Nephron (organoid): ENCODE measurements around the gene BDKRB1.

Experiments
- H3K27ac Mint-ChIP-seq, 3 experiments: 2 replicates each; pipeline ENCODE4 v1.8.0; 2020; ENCODE audit warnings: mixed read lengths in 3 of 3, mild to moderate bottlenecking in 2 of 3, moderate library complexity in 1 of 3
- H3K27me3 Mint-ChIP-seq: 2 replicates; pipeline ENCODE4 v1.8.0; 2021; ENCODE audit warnings: low read depth, mild to moderate bottlenecking, moderate library complexity, mixed read lengths
- H3K36me3 Mint-ChIP-seq: 2 replicates; pipeline ENCODE4 v1.8.0; 2020; ENCODE audit warnings: low read depth, mixed read lengths
- H3K4me1 Mint-ChIP-seq: 2 replicates; pipeline ENCODE4 v1.8.0; 2020; ENCODE audit warnings: mixed read lengths
- H3K4me3 Mint-ChIP-seq, 3 experiments: 2 replicates each; pipeline ENCODE4 v1.8.0; 2020; ENCODE audit warnings: mild to moderate bottlenecking in 3 of 3, mixed read lengths in 3 of 3, moderate library complexity in 2 of 3
- H3K9me3 Mint-ChIP-seq: 2 replicates; pipeline ENCODE4 v1.8.0; 2020; ENCODE audit warnings: mixed read lengths
- TF ChIP-seq, protein P1 (sequence below), 3 experiments: fragments of 200-600 bp; sonication (generic); IDR thresholded peaks; one replicate each; pipeline ENCODE4 v1.5.0; 2021; ENCODE audit warnings: antibody characterized with exemption in 3 of 3; ENCODE audit not compliant: unreplicated experiment in 3 of 3

BDKRB1 gene

GRCh38 chr14:96271421-96271762 is 15.4 kb downstream of the BDKRB1 start:
- Mint-ChIP-seq H3K4me3 (no peak overlapping the region), H3K36me3 (no peaks in the 10 kb centered on the region), H3K27ac (no peak overlapping the region), H3K4me1 (peaks cover 55% of the 10 kb centered on the region), H3K9me3 (peaks cover 12% of the 10 kb centered on the region), H3K27me3 (peaks cover 33% of the 10 kb centered on the region)
- TF ChIP-seq, protein P1, sequence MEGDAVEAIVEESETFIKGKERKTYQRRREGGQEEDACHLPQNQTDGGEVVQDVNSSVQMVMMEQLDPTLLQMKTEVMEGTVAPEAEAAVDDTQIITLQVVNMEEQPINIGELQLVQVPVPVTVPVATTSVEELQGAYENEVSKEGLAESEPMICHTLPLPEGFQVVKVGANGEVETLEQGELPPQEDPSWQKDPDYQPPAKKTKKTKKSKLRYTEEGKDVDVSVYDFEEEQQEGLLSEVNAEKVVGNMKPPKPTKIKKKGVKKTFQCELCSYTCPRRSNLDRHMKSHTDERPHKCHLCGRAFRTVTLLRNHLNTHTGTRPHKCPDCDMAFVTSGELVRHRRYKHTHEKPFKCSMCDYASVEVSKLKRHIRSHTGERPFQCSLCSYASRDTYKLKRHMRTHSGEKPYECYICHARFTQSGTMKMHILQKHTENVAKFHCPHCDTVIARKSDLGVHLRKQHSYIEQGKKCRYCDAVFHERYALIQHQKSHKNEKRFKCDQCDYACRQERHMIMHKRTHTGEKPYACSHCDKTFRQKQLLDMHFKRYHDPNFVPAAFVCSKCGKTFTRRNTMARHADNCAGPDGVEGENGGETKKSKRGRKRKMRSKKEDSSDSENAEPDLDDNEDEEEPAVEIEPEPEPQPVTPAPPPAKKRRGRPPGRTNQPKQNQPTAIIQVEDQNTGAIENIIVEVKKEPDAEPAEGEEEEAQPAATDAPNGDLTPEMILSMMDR (IDR thresholded peaks at IDR 0.05; ENCODE audit: unreplicated experiment in 3 of 3), result no peak

DNA sequence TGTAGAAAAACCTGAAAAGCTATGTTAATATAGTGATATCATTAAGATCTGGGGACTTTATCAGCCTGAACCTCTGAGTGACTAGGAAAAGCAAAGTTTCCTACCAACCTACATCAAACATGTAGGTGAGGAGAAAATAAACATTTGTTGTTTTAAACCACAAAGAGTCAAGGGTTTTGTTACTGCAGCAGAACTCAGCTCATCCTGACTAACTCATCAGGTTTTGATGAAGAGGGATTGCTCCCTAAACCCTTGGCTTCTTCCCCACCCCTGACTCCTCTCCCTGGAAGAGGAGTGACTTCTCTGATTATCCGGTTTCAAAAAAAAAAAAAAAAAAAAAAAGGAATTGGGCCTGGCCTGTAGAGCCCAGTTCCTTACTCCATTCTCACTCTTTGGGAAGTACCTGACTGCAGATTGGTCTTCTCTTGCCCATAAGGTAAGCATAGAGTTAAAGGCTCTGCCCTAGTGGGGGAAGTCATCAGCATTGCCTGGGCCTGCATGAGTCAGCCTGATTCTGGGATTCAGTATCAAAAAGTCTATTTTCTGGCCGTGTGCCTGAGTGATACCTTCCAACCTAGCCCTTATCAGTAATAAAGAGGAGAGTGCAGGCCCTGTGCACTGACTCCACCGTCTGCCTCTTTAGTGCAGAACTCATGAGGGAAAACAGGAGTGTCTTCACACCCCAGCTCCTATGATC is 16.9 kb downstream of the BDKRB1 start:
- H3K27ac Mint-ChIP-seq, result peak overlapping the region in 1 of 3 experiments; percentile 11

DNA sequence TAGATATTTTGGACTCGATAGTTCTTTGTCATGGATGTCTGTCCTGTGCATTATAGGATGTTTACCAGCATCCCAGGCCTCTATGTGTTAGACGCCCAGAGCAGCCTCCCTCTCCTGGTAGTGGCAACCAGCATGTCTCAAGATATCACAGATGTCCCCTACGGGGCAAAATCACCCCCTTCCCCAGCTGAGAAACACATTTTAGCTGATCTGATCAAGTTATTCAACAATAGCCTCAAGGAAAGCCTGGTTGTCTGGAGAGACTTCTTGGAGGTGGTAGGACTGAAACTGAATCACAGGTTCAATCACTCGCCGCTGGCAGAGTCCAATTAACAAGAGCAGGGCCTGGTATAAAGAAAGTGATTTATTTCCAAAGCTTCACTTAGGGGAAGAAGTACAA is 17.6 kb downstream of the BDKRB1 start:
- Mint-ChIP-seq H3K27me3 (peaks cover 21% of the 10 kb centered on the region), H3K36me3 (peaks cover 2% of the 10 kb centered on the region), H3K9me3 (peaks cover 18% of the 10 kb centered on the region), H3K27ac (peak overlapping the region in 1 of 3 experiments; percentile 11), H3K4me1 (peaks cover 40% of the 10 kb centered on the region), H3K4me3 (no peak overlapping the region)
- TF ChIP-seq, protein P1 (IDR thresholded peaks at IDR 0.05; ENCODE audit: unreplicated experiment in 3 of 3), result no peak

More for the DNA sequence above, 16.9 kb downstream of the BDKRB1 start:
- TF ChIP-seq, protein P1 (IDR thresholded peaks at IDR 0.05; ENCODE audit: unreplicated experiment in 3 of 3), result no peak
- Mint-ChIP-seq H3K9me3 (peaks cover 14% of the 10 kb centered on the region), H3K4me1 (peaks cover 47% of the 10 kb centered on the region), H3K27me3 (peaks cover 27% of the 10 kb centered on the region), H3K36me3 (no peaks in the 10 kb centered on the region), H3K4me3 (no peak overlapping the region)

GRCh38 chr14:96274122-96274521 is 18.1 kb downstream of the BDKRB1 start:
- Mint-ChIP-seq H3K27ac (peak overlapping the region in 1 of 3 experiments; percentile 51), H3K4me3 (no peak overlapping the region), H3K36me3 (peaks cover 4% of the 10 kb centered on the region), H3K27me3 (peaks cover 20% of the 10 kb centered on the region), H3K9me3 (peaks cover 20% of the 10 kb centered on the region), H3K4me1 (peaks cover 38% of the 10 kb centered on the region)
- TF ChIP-seq, protein P1 (IDR thresholded peaks at IDR 0.05; ENCODE audit: unreplicated experiment in 3 of 3), result no peak

GRCh38 chr14:96274543-96274942 is 18.5 kb downstream of the BDKRB1 start:
- H3K27me3 Mint-ChIP-seq, result peaks cover 20% of the 10 kb centered on the region
- H3K9me3 Mint-ChIP-seq, result peaks cover 20% of the 10 kb centered on the region
- TF ChIP-seq, protein P1 (IDR thresholded peaks at IDR 0.05; ENCODE audit: unreplicated experiment in 3 of 3), result no peak
- no peak overlapping the region for H3K27ac Mint-ChIP-seq
- H3K4me3 Mint-ChIP-seq, result peak overlapping the region in 1 of 3 experiments; percentile 19
- H3K36me3 Mint-ChIP-seq, result peaks cover 8% of the 10 kb centered on the region
- peaks cover 34% of the 10 kb centered on the region for H3K4me1 Mint-ChIP-seq
